ENCODE results near the gene TMEM121B. TPM values are rescaled to one million over a fixed set of nuclear protein-coding genes. Genes with fewer than 3 reads are reported as not detected.

Gene TMEM121B
- total and polyA plus RNA-seq, 4 donors: 0.06 to 0.17 (median 0.10) TPM

DNA sequence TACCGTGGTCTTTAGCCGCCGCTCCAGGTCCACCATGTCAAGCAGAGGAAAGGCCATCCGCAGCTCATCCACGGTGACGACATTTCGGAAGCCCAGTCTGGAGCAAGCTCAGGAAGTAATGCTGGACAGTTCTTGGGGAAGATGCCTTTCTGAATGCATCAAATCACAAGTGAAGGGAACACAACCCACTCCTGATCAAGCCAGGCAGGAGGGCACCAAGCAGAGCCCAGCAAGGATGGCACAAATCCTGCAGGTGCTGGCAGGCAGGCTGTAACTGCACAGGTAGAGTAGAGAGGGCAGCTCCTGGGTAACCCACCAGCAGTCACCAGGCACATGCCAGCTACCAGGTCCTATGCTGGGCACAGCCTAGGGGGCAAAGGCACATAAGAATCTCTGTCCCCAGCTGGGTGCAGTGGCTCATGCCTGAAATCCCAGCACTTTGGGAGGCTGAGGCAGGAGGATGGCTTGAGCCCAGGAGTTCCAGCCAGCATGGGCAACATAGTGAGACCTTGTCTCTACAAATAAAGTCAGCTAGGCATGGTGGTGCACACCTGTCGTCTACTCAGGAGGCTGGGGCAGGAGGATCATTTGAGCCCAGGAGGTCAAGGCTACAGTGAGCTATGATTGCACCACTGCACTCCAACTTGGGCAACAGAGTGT lies 24.0 kb upstream of the TMEM121B start:
- H3K4me3 ChIP-seq (ENCODE audit: low read depth in 1 of 3, low read length in 3 of 3): no peak overlapping the region
- H3K36me3 ChIP-seq (ENCODE audit: control insufficient read depth in 4 of 4, insufficient read depth in 3 of 4, low read depth in 1 of 4, low read length in 3 of 4): peaks cover 5 to 41% (median 31%) of the 10 kb centered on the region in 4 donors
- TF ChIP-seq RAD21 (IDR thresholded peaks at IDR 0.05) (no peak), YY1 (IDR thresholded peaks at IDR 0.05) (no peak), FOXA1 (IDR thresholded peaks at IDR 0.05) (no peak), FOXA2 (IDR thresholded peaks at IDR 0.05) (no peak), TAF1 (conservative IDR thresholded peaks at IDR 0.05) (no peak), NR2F2 (IDR thresholded peaks at IDR 0.05) (no peak)
- TF ChIP-seq, protein P1, sequence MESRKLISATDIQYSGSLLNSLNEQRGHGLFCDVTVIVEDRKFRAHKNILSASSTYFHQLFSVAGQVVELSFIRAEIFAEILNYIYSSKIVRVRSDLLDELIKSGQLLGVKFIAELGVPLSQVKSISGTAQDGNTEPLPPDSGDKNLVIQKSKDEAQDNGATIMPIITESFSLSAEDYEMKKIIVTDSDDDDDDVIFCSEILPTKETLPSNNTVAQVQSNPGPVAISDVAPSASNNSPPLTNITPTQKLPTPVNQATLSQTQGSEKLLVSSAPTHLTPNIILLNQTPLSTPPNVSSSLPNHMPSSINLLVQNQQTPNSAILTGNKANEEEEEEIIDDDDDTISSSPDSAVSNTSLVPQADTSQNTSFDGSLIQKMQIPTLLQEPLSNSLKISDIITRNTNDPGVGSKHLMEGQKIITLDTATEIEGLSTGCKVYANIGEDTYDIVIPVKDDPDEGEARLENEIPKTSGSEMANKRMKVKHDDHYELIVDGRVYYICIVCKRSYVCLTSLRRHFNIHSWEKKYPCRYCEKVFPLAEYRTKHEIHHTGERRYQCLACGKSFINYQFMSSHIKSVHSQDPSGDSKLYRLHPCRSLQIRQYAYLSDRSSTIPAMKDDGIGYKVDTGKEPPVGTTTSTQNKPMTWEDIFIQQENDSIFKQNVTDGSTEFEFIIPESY (IDR thresholded peaks at IDR 0.05): no peak
- TF ChIP-seq, protein P2, sequence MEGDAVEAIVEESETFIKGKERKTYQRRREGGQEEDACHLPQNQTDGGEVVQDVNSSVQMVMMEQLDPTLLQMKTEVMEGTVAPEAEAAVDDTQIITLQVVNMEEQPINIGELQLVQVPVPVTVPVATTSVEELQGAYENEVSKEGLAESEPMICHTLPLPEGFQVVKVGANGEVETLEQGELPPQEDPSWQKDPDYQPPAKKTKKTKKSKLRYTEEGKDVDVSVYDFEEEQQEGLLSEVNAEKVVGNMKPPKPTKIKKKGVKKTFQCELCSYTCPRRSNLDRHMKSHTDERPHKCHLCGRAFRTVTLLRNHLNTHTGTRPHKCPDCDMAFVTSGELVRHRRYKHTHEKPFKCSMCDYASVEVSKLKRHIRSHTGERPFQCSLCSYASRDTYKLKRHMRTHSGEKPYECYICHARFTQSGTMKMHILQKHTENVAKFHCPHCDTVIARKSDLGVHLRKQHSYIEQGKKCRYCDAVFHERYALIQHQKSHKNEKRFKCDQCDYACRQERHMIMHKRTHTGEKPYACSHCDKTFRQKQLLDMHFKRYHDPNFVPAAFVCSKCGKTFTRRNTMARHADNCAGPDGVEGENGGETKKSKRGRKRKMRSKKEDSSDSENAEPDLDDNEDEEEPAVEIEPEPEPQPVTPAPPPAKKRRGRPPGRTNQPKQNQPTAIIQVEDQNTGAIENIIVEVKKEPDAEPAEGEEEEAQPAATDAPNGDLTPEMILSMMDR (IDR thresholded peaks at IDR 0.05; ENCODE audit: low read depth, low read length, missing input control): no peak

DNA sequence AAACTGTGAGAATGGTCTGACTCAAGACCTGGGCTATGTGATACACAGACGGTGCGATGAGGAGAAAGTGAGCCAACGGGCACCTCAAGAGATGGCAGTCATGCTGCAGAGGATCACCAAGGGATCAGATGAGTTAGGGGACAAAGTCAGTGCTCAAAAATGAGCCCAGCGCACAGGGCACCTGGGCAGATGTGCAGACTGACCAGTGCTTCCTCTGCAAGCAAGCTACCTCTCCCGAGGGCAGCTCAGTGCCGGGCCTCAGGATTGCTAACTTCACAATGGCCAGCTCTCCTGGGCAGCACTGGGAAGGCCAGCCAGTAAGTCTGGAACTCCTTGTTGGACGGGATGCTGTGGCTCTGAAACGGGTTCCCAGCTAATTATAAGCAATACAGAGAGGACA lies 22.7 kb upstream of the TMEM121B start:
- no peak overlapping the region for H3K4me3 ChIP-seq (ENCODE audit: low read depth in 1 of 3, low read length in 3 of 3)
- no peaks in the 10 kb centered on the region for H3K27me3 ChIP-seq (ENCODE audit: control insufficient read depth in 4 of 4, insufficient read depth in 4 of 4, low read length in 3 of 4)
- H3K9me3 ChIP-seq (ENCODE audit: control insufficient read depth in 4 of 4, low read length in 3 of 4): no peaks in the 10 kb centered on the region
- H3K36me3 ChIP-seq (ENCODE audit: control insufficient read depth in 4 of 4, insufficient read depth in 3 of 4, low read depth in 1 of 4, low read length in 3 of 4): peaks cover 5 to 44% (median 32%) of the 10 kb centered on the region in 4 donors
- peaks cover 2 to 3% (median 2%) of the 10 kb centered on the region in 4 donors for H3K4me1 ChIP-seq (ENCODE audit: control insufficient read depth in 4 of 4, insufficient read depth in 4 of 4, low read length in 3 of 4)
- WGBS: 92% methylated on average over 8 of the region's 8 CpGs
- TF ChIP-seq SP1 (IDR thresholded peaks at IDR 0.05) (no peak), HNF4G (IDR thresholded peaks at IDR 0.05) (no peak), EGR1 (IDR thresholded peaks at IDR 0.05; ENCODE audit: low read depth in 2 of 2) (no peak), RAD21 (IDR thresholded peaks at IDR 0.05) (no peak), JUND (IDR thresholded peaks at IDR 0.05) (no peak)
- TF ChIP-seq, protein P3, sequence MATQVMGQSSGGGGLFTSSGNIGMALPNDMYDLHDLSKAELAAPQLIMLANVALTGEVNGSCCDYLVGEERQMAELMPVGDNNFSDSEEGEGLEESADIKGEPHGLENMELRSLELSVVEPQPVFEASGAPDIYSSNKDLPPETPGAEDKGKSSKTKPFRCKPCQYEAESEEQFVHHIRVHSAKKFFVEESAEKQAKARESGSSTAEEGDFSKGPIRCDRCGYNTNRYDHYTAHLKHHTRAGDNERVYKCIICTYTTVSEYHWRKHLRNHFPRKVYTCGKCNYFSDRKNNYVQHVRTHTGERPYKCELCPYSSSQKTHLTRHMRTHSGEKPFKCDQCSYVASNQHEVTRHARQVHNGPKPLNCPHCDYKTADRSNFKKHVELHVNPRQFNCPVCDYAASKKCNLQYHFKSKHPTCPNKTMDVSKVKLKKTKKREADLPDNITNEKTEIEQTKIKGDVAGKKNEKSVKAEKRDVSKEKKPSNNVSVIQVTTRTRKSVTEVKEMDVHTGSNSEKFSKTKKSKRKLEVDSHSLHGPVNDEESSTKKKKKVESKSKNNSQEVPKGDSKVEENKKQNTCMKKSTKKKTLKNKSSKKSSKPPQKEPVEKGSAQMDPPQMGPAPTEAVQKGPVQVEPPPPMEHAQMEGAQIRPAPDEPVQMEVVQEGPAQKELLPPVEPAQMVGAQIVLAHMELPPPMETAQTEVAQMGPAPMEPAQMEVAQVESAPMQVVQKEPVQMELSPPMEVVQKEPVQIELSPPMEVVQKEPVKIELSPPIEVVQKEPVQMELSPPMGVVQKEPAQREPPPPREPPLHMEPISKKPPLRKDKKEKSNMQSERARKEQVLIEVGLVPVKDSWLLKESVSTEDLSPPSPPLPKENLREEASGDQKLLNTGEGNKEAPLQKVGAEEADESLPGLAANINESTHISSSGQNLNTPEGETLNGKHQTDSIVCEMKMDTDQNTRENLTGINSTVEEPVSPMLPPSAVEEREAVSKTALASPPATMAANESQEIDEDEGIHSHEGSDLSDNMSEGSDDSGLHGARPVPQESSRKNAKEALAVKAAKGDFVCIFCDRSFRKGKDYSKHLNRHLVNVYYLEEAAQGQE (IDR thresholded peaks at IDR 0.05): no peak
- TF ChIP-seq, protein P1 (IDR thresholded peaks at IDR 0.05): no peak
- H3K9ac ChIP-seq (ENCODE audit: low read depth in 1 of 2, low read length in 2 of 2): no peak overlapping the region
- H3K27ac ChIP-seq (ENCODE audit: low read depth in 1 of 2, low read length in 2 of 2): no peak overlapping the region
- no peak for DNase-seq (ENCODE audit: low spot score)

More for the DNA sequence above, 24.0 kb upstream of the TMEM121B start:
- H3K9me3 ChIP-seq (ENCODE audit: control insufficient read depth in 4 of 4, low read length in 3 of 4): no peaks in the 10 kb centered on the region
- H3K4me1 ChIP-seq (ENCODE audit: control insufficient read depth in 4 of 4, insufficient read depth in 4 of 4, low read length in 3 of 4): peaks cover 10 to 12% (median 10%) of the 10 kb centered on the region in 4 donors
- no peak overlapping the region for H3K27ac ChIP-seq (ENCODE audit: low read depth in 1 of 2, low read length in 2 of 2)
- no peak for DNase-seq (ENCODE audit: low spot score)
- WGBS: 89% methylated on average over 8 of the region's 8 CpGs
- H3K9ac ChIP-seq (ENCODE audit: low read depth in 1 of 2, low read length in 2 of 2): no peak overlapping the region
- H3K27me3 ChIP-seq (ENCODE audit: control insufficient read depth in 4 of 4, insufficient read depth in 4 of 4, low read length in 3 of 4): no peaks in the 10 kb centered on the region

Measured in liver (tissue), 9 donors.